ENCODE data around the gene MPRIP.

The MPRIP gene

GRCh38 chr17:17089796-17090641, 47.8 kb downstream of the MPRIP start:
- DNase-seq, result no peak

GRCh38 chr17:17090642-17091103, 48.4 kb downstream of the MPRIP start:
- DNase-seq, result no peak

GRCh38 chr17:17091276-17091675, 49.0 kb downstream of the MPRIP start:
- DNase-seq, result no peak

GRCh38 chr17:17091856-17092756, 49.8 kb downstream of the MPRIP start:
- DNase-seq, result no peak

- no peak for DNase-seq
Measured at GRCh38 chr17:17093764-17094163, 51.5 kb downstream of the MPRIP start.

- no peak for DNase-seq
Measured at GRCh38 chr17:17096438-17097178, 54.4 kb downstream of the MPRIP start.

- no peak for DNase-seq
Measured at GRCh38 chr17:17097763-17098345, 55.6 kb downstream of the MPRIP start.

GRCh38 chr17:17098551-17099179, 56.4 kb downstream of the MPRIP start:
- no peak for DNase-seq

GRCh38 chr17:17102176-17102575, 59.9 kb downstream of the MPRIP start:
- DNase-seq, result no peak

- no peak for DNase-seq
Measured at GRCh38 chr17:17103160-17103559, 60.9 kb downstream of the MPRIP start.

GRCh38 chr17:17104036-17104435, 61.8 kb downstream of the MPRIP start:
- DNase-seq, result no peak

- DNase-seq, result no peak
Measured at GRCh38 chr17:17104494-17104893, 62.2 kb downstream of the MPRIP start.

- DNase-seq, result no peak
Measured at GRCh38 chr17:17105976-17106375, 63.7 kb downstream of the MPRIP start.

GRCh38 chr17:17106756-17107155, 64.5 kb downstream of the MPRIP start:
- no peak for DNase-seq

- DNase-seq, result no peak
Measured at GRCh38 chr17:17107281-17107680, 65.0 kb downstream of the MPRIP start.

GRCh38 chr17:17107891-17108431, 65.7 kb downstream of the MPRIP start:
- no peak for DNase-seq

- no peak for DNase-seq
Measured at GRCh38 chr17:17108451-17109049, 66.3 kb downstream of the MPRIP start.

- DNase-seq, result peak; percentile 37
Measured at GRCh38 chr17:17109256-17109655, 67.0 kb downstream of the MPRIP start.

- peak; percentile 66 for DNase-seq
Measured at GRCh38 chr17:17109907-17110306, 67.7 kb downstream of the MPRIP start.

GRCh38 chr17:17110520-17110919, 68.3 kb downstream of the MPRIP start:
- DNase-seq, result peak; percentile 15
